ENCODE measurements around the gene MAPK11.

DNA sequence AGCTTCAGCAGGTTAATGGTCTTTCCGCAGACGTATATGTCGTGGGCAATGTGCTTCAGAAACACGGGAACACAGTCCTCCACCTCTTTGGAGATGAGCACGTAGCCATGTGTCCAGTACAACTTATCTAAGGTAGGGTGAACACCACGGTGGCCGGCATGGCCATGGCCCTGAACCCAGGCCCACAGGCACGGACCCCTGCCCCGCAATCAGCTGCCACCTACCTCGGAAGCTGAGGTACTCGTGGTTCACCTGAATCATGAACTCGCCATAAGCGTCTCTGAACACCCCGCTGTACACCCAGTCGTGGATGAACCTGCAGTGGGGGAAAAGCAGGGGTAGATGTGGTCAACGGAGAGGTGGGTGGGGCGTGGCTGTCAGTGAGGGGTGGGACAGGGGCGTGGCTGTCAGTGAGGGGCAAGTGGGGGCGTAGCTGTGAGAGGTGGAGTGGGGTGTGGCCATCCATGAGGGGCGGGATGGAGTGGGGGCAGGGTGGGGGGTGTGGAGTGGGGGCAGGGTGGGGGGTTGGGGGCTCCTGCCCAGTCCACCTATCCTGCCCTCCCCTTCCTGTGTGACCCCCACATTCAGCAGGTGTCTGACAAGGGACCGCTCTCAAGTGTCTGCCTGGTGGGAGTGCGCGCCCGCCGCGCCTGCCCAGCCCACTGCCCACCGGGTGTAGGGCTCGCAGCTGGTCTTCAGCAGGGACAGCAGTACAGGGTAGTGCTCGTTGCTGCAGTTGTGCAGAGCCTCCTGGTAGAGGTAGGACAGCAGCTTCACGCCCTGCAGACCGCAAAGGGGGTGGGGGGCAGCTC is 43.9 kb downstream of the MAPK11 start:
- TF ChIP-seq, protein P1, sequence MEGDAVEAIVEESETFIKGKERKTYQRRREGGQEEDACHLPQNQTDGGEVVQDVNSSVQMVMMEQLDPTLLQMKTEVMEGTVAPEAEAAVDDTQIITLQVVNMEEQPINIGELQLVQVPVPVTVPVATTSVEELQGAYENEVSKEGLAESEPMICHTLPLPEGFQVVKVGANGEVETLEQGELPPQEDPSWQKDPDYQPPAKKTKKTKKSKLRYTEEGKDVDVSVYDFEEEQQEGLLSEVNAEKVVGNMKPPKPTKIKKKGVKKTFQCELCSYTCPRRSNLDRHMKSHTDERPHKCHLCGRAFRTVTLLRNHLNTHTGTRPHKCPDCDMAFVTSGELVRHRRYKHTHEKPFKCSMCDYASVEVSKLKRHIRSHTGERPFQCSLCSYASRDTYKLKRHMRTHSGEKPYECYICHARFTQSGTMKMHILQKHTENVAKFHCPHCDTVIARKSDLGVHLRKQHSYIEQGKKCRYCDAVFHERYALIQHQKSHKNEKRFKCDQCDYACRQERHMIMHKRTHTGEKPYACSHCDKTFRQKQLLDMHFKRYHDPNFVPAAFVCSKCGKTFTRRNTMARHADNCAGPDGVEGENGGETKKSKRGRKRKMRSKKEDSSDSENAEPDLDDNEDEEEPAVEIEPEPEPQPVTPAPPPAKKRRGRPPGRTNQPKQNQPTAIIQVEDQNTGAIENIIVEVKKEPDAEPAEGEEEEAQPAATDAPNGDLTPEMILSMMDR (IDR thresholded peaks at IDR 0.05; ENCODE audit: low read depth, low read length) = no peak
- no peak for TF ChIP-seq EZH2phosphoT487 (IDR thresholded peaks at IDR 0.05; ENCODE audit: low read depth)

Measured in OCI-LY3 (cell line).